Testis (tissue), 2 donors: ENCODE data around the gene RPS15A.

Source experiments
- POLR2A ChIP-seq: fragments of 450-650 bp; IDR thresholded peaks from one replicate; pipeline ENCODE4 v1.6.1; 2017; ENCODE audit warnings: antibody characterized with exemption, mild to moderate bottlenecking, moderate library complexity
- TF ChIP-seq, protein P1 (sequence below), 3 experiments: fragments of 450-650 bp in 2 of 3; fragments of 200-600 bp in 1 of 3; sonication (generic) in 1 of 3; IDR thresholded peaks; one replicate each; pipeline ENCODE4 v1.5.1; 2016 to 2019; ENCODE audit warnings: antibody characterized with exemption in 3 of 3, mild to moderate bottlenecking in 2 of 3, moderate library complexity in 1 of 3

DNA sequence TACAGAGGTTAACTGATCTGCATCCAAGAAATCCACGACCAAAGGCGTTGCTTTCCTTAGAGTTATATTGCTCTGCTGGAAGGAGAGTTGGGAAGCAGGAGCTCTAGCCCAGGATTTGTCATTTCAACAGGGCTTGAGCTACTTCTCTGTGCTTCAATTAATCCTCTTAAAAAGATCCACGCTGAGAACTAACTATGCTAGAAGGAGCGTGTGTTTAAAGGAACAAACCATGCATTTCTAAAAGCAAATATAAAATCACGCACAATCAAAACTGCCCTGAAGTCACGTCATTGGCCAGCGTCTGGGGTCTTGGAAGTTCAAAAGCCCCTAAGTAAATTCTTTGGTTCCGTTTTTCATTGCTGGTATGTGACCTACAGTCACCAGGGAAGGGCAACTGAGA, 10.2 kb upstream of the RPS15A start:
- TF ChIP-seq, protein P1, sequence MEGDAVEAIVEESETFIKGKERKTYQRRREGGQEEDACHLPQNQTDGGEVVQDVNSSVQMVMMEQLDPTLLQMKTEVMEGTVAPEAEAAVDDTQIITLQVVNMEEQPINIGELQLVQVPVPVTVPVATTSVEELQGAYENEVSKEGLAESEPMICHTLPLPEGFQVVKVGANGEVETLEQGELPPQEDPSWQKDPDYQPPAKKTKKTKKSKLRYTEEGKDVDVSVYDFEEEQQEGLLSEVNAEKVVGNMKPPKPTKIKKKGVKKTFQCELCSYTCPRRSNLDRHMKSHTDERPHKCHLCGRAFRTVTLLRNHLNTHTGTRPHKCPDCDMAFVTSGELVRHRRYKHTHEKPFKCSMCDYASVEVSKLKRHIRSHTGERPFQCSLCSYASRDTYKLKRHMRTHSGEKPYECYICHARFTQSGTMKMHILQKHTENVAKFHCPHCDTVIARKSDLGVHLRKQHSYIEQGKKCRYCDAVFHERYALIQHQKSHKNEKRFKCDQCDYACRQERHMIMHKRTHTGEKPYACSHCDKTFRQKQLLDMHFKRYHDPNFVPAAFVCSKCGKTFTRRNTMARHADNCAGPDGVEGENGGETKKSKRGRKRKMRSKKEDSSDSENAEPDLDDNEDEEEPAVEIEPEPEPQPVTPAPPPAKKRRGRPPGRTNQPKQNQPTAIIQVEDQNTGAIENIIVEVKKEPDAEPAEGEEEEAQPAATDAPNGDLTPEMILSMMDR (IDR thresholded peaks at IDR 0.05): no peak
- no peak for TF ChIP-seq POLR2A
